Stomach (tissue), 4 donors: ENCODE results near the gene NOC4L.

Source experiments
- POLR2A ChIP-seq, 4 donors: fragments of 450-650 bp; IDR thresholded peaks; one replicate each; pipeline ENCODE4 v1.6.1; 2016; ENCODE audit warnings: antibody characterized with exemption in 4 of 4, control low read depth in 2 of 4, mild to moderate bottlenecking in 1 of 4, moderate library complexity in 1 of 4
- TF ChIP-seq, protein P1 (sequence below), 7 experiments: fragments of 450-650 bp in 4 of 7; fragments of 200-600 bp in 3 of 7; sonication (generic) in 3 of 7; IDR thresholded peaks; one replicate each; pipeline ENCODE4 v1.5.1; 2016 to 2019; ENCODE audit warnings: antibody characterized with exemption in 7 of 7, control low read depth in 2 of 7, mild to moderate bottlenecking in 1 of 7

GRCh38 chr12:132132609-132133430 lies 11.4 kb upstream of the NOC4L start:
- TF ChIP-seq, protein P1, sequence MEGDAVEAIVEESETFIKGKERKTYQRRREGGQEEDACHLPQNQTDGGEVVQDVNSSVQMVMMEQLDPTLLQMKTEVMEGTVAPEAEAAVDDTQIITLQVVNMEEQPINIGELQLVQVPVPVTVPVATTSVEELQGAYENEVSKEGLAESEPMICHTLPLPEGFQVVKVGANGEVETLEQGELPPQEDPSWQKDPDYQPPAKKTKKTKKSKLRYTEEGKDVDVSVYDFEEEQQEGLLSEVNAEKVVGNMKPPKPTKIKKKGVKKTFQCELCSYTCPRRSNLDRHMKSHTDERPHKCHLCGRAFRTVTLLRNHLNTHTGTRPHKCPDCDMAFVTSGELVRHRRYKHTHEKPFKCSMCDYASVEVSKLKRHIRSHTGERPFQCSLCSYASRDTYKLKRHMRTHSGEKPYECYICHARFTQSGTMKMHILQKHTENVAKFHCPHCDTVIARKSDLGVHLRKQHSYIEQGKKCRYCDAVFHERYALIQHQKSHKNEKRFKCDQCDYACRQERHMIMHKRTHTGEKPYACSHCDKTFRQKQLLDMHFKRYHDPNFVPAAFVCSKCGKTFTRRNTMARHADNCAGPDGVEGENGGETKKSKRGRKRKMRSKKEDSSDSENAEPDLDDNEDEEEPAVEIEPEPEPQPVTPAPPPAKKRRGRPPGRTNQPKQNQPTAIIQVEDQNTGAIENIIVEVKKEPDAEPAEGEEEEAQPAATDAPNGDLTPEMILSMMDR (IDR thresholded peaks at IDR 0.05) = no peak
- TF ChIP-seq POLR2A (IDR thresholded peaks at IDR 0.05) = no peak
